ENCODE data around the gene TMEM225B.
"Not testable (repeated sequence)": the region's sequence is repeated elsewhere in the genome, so short reads cannot be mapped to it uniquely, and the experiment has no call there.

TMEM225B gene

GRCh38 chr7:99624484-99624883 is 26.4 kb downstream of the TMEM225B start:
- DNase-seq: no peak

GRCh38 chr7:99625321-99625720 is 27.3 kb downstream of the TMEM225B start:
- DNase-seq: no peak

- no peak for DNase-seq
Measured at GRCh38 chr7:99625961-99626360, 27.9 kb downstream of the TMEM225B start.

- DNase-seq: no peak
Measured at GRCh38 chr7:99626661-99627060, 28.6 kb downstream of the TMEM225B start.

GRCh38 chr7:99627513-99627912 is 29.4 kb downstream of the TMEM225B start:
- DNase-seq: no peak

GRCh38 chr7:99628471-99629465 is 30.7 kb downstream of the TMEM225B start:
- DNase-seq: no peak

GRCh38 chr7:99629643-99630042 is 31.6 kb downstream of the TMEM225B start:
- no peak for DNase-seq

GRCh38 chr7:99631295-99632109 is 33.4 kb downstream of the TMEM225B start:
- peak; percentile 43 for DNase-seq

GRCh38 chr7:99637414-99637813 is 39.3 kb downstream of the TMEM225B start:
- DNase-seq: not testable (repeated sequence)

- DNase-seq: no peak
Measured at GRCh38 chr7:99638731-99639130, 40.7 kb downstream of the TMEM225B start.

- no peak for DNase-seq
Measured at GRCh38 chr7:99639267-99639666, 41.2 kb downstream of the TMEM225B start.

- no peak for DNase-seq
Measured at GRCh38 chr7:99642027-99642426, 44.0 kb downstream of the TMEM225B start.

- DNase-seq: no peak
Measured at GRCh38 chr7:99643464-99643863, 45.4 kb downstream of the TMEM225B start.

- DNase-seq: no peak
Measured at GRCh38 chr7:99644431-99644830, 46.4 kb downstream of the TMEM225B start.

- DNase-seq: no peak
Measured at GRCh38 chr7:99645590-99645989, 47.5 kb downstream of the TMEM225B start.

GRCh38 chr7:99648843-99649242 is 50.8 kb downstream of the TMEM225B start:
- DNase-seq: no peak

GRCh38 chr7:99651290-99651689 is 53.2 kb downstream of the TMEM225B start:
- DNase-seq: no peak

- no peak for DNase-seq
Measured at GRCh38 chr7:99652671-99653070, 54.6 kb downstream of the TMEM225B start.

- not testable (repeated sequence) for DNase-seq
Measured at GRCh38 chr7:99653269-99653668, 55.2 kb downstream of the TMEM225B start.

GRCh38 chr7:99653754-99654153 is 55.7 kb downstream of the TMEM225B start:
- no peak for DNase-seq

- not testable (repeated sequence) for DNase-seq
Measured at GRCh38 chr7:99654626-99655025, 56.6 kb downstream of the TMEM225B start.

- not testable (repeated sequence) for DNase-seq
Measured at GRCh38 chr7:99657879-99658278, 59.8 kb downstream of the TMEM225B start.
